Large intestine (tissue), 3 donors: Measurements from ENCODE around the gene PHLDA3. TPM values are rescaled to one million over a fixed set of nuclear protein-coding genes. Genes with fewer than 3 reads are reported as not detected.

Experiments
- DNase-seq, 2 donors: peaks; one replicate each; pipeline versions ENCODE4 v3.0.0 to v3.0.0-alpha.2; 2013
- H3K27ac ChIP-seq: one replicate; pipeline ENCODE4 v1.5.1; 2013; ENCODE audit warnings: low read length
- H3K27me3 ChIP-seq: 2 replicates; pipeline ENCODE4 v1.6.1; 2013; ENCODE audit warnings: low read length; ENCODE audit not compliant: control insufficient read depth, insufficient read depth
- H3K36me3 ChIP-seq: 2 replicates; pipeline ENCODE4 v1.6.1; 2013; ENCODE audit warnings: low read length; ENCODE audit not compliant: control insufficient read depth, insufficient read depth
- H3K4me1 ChIP-seq: one replicate; pipeline ENCODE4 v1.6.1; 2013; ENCODE audit warnings: low read length; ENCODE audit not compliant: control insufficient read depth, insufficient read depth
- H3K4me3 ChIP-seq: one replicate; pipeline ENCODE4 v1.5.1; 2013; ENCODE audit warnings: low read length
- H3K9me3 ChIP-seq: one replicate; pipeline ENCODE4 v1.6.1; 2013; ENCODE audit warnings: mild to moderate bottlenecking, low read depth, low read length, moderate library complexity; ENCODE audit not compliant: control insufficient read depth
- WGBS: methylation state at CpG from one replicate; pipeline ENCODE4 v1.1.5; 2013; ENCODE audit warnings: low lambda C conversion rate; ENCODE audit not compliant: insufficient coverage; 5-methylcytosine and 5-hydroxymethylcytosine counted together
- polyA plus RNA-seq: library from polyadenylated mRNA; unstranded; fragments of 120-200 nt; gene quantifications from one replicate; pipeline ENCODE4 v1.2.1, GENCODE V29; 2013

PHLDA3 gene
- polyA plus RNA-seq, 1 donor, result 9.0 TPM

GRCh38 chr1:201433609-201434008 lies 35.4 kb downstream of the PHLDA3 start:
- peaks cover 4% of the 10 kb centered on the region for H3K4me1 ChIP-seq
- H3K9me3 ChIP-seq, result no peaks in the 10 kb centered on the region
- H3K4me3 ChIP-seq, result no peak overlapping the region
- no peak overlapping the region for H3K27ac ChIP-seq
- DNase-seq, result no peak
- H3K36me3 ChIP-seq, result no peaks in the 10 kb centered on the region
- 88% methylated on average over 1 of the region's 6 CpGs for WGBS
- no peaks in the 10 kb centered on the region for H3K27me3 ChIP-seq

- no peak for DNase-seq
- H3K27ac ChIP-seq, result no peak overlapping the region
- WGBS, result no CpG with 5 or more reads among the region's 4 CpGs
Measured at GRCh38 chr1:201430776-201431175, 38.2 kb downstream of the PHLDA3 start.

GRCh38 chr1:201429736-201430501 lies 39.1 kb downstream of the PHLDA3 start:
- no CpG with 5 or more reads among the region's 18 CpGs for WGBS
- H3K4me1 ChIP-seq, result no peaks in the 10 kb centered on the region
- no peaks in the 10 kb centered on the region for H3K9me3 ChIP-seq
- no peak for DNase-seq
- H3K27me3 ChIP-seq, result no peaks in the 10 kb centered on the region
- H3K4me3 ChIP-seq, result no peak overlapping the region
- no peaks in the 10 kb centered on the region for H3K36me3 ChIP-seq
- no peak overlapping the region for H3K27ac ChIP-seq

More at GRCh38 chr1:201430776-201431175, 38.2 kb downstream of the PHLDA3 start:
- H3K9me3 ChIP-seq, result no peaks in the 10 kb centered on the region
- no peaks in the 10 kb centered on the region for H3K27me3 ChIP-seq
- H3K4me3 ChIP-seq, result no peak overlapping the region
- no peaks in the 10 kb centered on the region for H3K36me3 ChIP-seq
- peaks cover 1% of the 10 kb centered on the region for H3K4me1 ChIP-seq

GRCh38 chr1:201427963-201428362 lies 41.0 kb downstream of the PHLDA3 start:
- H3K27ac ChIP-seq, result no peak overlapping the region
- no peaks in the 10 kb centered on the region for H3K4me1 ChIP-seq
- WGBS, result no CpG with 5 or more reads among the region's 6 CpGs
- no peaks in the 10 kb centered on the region for H3K27me3 ChIP-seq
- H3K36me3 ChIP-seq, result no peaks in the 10 kb centered on the region
- DNase-seq, result no peak
- no peaks in the 10 kb centered on the region for H3K9me3 ChIP-seq
- no peak overlapping the region for H3K4me3 ChIP-seq

GRCh38 chr1:201426479-201427310 lies 42.3 kb downstream of the PHLDA3 start:
- Histone ChIP-seq H3K9me3 (no peaks in the 10 kb centered on the region), H3K4me3 (no peak overlapping the region), H3K27ac (no peak overlapping the region), H3K27me3 (no peaks in the 10 kb centered on the region), H3K4me1 (no peaks in the 10 kb centered on the region), H3K36me3 (no peaks in the 10 kb centered on the region)
- WGBS, result no CpG with 5 or more reads among the region's 15 CpGs
- DNase-seq, result no peak

- DNase-seq, result no peak
- H3K36me3 ChIP-seq, result no peaks in the 10 kb centered on the region
- H3K4me3 ChIP-seq, result no peak overlapping the region
- H3K27me3 ChIP-seq, result no peaks in the 10 kb centered on the region
- H3K27ac ChIP-seq, result no peak overlapping the region
- H3K9me3 ChIP-seq, result no peaks in the 10 kb centered on the region
- WGBS, result no CpG with 5 or more reads among the region's 2 CpGs
- H3K4me1 ChIP-seq, result no peaks in the 10 kb centered on the region
Measured at GRCh38 chr1:201424146-201424545, 44.8 kb downstream of the PHLDA3 start.

GRCh38 chr1:201423655-201424054 lies 45.3 kb downstream of the PHLDA3 start:
- WGBS, result no CpG with 5 or more reads among the region's 6 CpGs
- Histone ChIP-seq H3K27me3 (no peaks in the 10 kb centered on the region), H3K36me3 (no peaks in the 10 kb centered on the region), H3K9me3 (no peaks in the 10 kb centered on the region), H3K4me1 (no peaks in the 10 kb centered on the region), H3K4me3 (no peak overlapping the region), H3K27ac (no peak overlapping the region)
- DNase-seq, result no peak

- H3K9me3 ChIP-seq, result no peaks in the 10 kb centered on the region
- H3K4me1 ChIP-seq, result no peaks in the 10 kb centered on the region
- no peak overlapping the region for H3K4me3 ChIP-seq
- no peak for DNase-seq
- no peaks in the 10 kb centered on the region for H3K36me3 ChIP-seq
- H3K27me3 ChIP-seq, result no peaks in the 10 kb centered on the region
- no peak overlapping the region for H3K27ac ChIP-seq
- no CpG with 5 or more reads among the region's 6 CpGs for WGBS
Measured at GRCh38 chr1:201422436-201423030, 46.5 kb downstream of the PHLDA3 start.

- DNase-seq, result no peak
- Histone ChIP-seq H3K27me3 (no peaks in the 10 kb centered on the region), H3K4me3 (no peak overlapping the region), H3K27ac (no peak overlapping the region), H3K4me1 (no peaks in the 10 kb centered on the region), H3K36me3 (no peaks in the 10 kb centered on the region), H3K9me3 (no peaks in the 10 kb centered on the region)
- no CpG with 5 or more reads among the region's 3 CpGs for WGBS
Measured at GRCh38 chr1:201422026-201422425, 47.0 kb downstream of the PHLDA3 start.

- H3K27me3 ChIP-seq, result no peaks in the 10 kb centered on the region
- DNase-seq, result no peak
- H3K36me3 ChIP-seq, result peaks cover 4% of the 10 kb centered on the region
- no peaks in the 10 kb centered on the region for H3K4me1 ChIP-seq
- H3K9me3 ChIP-seq, result no peaks in the 10 kb centered on the region
- no peak overlapping the region for H3K27ac ChIP-seq
- no CpG with 5 or more reads among the region's 8 CpGs for WGBS
- H3K4me3 ChIP-seq, result no peak overlapping the region
Measured at GRCh38 chr1:201421041-201421440, 47.9 kb downstream of the PHLDA3 start.
